GM19035 (cell line): ENCODE results near the gene AIRE.

Source experiments
- ATAC-seq: cut with Tn5 transposase; IDR thresholded peaks from one replicate; pipeline ENCODE4 v1.9.1; 2021; ENCODE audit not compliant: unreplicated experiment

AIRE gene

DNA sequence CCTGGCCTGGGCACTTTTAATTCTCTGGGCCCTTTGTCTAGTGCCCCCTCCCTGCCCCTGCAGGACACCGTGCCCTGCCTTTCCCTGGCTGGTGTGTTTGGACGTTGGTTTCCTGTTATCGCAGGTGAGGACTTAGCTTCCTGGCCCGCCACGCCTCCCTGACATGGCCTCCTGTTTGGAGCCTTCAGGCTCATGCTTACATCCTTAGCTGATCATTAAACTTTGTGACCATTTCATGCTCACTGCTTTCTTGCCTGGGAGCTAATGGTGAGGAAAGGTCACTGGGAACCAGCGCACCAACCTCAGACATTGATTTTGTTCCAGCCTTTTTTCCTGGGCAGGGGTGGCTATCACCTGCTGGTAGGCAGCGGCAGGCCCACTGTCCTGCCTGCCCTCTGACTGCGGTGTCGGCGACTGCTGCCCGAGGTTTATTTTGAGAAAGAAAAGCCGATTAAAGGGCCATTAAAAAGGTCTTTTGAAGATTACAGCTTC, 17.9 kb downstream of the AIRE start:
- no peak for ATAC-seq

DNA sequence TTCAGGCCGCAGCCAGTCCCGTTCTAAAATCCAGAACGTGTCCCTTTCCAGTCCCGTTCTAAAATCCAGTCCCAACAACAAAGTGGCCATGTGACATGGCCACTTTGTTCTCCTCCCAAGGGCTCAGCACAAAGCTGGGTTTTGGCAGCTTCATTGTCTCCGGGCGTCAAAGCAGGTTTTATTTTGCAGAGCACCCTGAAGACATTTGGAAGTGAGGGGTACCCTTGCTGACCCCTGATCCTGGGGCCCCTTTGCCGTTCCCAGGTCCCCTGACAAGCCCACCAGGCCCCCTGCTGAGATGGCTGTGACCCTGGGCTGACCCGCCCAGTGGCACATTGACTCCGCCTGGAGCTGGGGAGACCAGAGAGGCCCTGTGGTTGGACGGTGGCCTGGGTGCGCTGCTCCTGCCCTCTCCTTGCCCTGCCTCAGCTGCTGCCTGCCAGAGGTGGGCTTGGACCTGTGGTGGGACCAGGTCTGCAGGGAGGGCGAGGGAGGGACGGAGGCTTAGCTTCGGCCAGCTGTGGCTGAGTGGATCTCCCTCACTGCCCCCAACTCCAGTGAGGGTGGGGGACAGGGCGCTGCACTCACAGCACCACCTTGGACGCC, 18.4 kb downstream of the AIRE start:
- no peak for ATAC-seq

DNA sequence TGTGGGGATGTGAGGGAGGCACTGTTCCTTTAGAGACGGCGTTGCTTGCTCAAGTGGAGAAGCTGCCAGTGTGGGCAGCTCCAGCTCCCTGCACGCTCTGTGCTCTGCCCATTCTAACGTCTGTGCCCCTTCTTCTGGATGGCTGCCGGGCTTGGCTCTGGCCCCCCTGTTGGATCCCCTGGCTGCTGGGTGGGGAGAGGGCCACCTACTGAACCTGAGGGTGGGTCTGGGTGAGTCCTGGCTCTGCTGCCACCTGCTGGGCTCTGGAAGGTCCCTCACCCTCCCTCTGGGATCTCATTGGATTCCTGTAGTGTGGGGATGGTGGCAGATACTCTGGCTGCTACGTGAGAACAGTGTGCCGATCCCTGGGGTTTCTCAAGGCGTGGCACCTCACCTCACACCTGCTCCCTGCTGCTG, 19.2 kb downstream of the AIRE start:
- ATAC-seq: no peak

DNA sequence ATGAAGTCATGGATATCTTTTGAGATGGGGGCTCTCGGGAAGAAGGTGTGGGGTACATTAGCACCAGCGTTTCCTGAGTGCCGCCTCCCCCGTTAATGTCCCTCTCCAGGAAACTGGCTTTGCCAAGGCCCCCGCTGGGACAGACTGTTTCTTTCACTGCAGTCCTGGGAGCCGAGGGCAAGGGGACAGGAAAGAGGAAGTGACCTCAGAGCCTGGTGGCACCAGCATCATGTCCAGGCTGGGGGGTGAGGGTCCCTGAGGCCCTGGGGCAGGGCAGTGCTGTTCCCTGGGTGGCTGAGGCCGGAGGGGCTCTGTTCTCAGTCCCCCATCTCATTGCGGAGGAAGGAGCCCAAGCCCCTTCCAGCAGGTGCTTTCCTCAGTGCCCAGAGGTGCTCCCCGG, 20.0 kb downstream of the AIRE start:
- no peak for ATAC-seq

DNA sequence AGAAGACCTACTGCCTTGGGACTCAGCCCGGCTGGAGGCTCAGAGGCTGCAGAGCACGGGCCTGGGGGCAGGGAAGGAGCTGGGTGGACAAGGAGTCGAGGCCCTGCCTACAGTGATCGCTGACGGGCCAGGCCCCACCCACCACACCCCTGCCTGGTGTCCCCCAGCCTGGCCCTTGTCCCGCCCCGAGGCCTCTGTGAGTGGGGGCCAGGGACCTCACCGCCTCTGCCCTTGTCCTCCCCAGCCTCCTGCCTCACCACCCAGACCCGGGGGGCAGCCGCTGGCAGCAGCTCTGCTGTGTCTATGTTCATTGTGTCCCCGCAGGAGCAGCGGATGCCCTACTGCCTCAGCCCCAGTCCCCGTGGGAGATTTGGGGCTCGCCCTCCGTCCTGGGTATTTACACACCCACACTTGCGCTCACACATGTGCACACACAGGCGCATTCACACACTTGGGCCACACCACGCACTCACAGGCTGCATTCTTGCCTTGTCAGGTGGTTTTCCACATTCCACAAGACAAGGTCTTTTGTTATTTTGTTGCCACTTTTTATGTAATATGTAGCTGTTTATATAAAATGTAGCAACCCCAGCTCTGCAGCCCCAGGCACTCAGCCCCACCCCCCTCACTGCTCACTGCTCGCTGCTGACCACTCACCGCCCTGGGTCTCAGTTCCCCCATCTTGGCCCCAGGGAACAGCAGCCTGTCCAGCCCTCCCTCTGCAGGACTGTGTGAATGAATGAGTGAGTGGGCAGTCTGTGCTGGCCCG, 21.4 kb downstream of the AIRE start:
- no peak for ATAC-seq

DNA sequence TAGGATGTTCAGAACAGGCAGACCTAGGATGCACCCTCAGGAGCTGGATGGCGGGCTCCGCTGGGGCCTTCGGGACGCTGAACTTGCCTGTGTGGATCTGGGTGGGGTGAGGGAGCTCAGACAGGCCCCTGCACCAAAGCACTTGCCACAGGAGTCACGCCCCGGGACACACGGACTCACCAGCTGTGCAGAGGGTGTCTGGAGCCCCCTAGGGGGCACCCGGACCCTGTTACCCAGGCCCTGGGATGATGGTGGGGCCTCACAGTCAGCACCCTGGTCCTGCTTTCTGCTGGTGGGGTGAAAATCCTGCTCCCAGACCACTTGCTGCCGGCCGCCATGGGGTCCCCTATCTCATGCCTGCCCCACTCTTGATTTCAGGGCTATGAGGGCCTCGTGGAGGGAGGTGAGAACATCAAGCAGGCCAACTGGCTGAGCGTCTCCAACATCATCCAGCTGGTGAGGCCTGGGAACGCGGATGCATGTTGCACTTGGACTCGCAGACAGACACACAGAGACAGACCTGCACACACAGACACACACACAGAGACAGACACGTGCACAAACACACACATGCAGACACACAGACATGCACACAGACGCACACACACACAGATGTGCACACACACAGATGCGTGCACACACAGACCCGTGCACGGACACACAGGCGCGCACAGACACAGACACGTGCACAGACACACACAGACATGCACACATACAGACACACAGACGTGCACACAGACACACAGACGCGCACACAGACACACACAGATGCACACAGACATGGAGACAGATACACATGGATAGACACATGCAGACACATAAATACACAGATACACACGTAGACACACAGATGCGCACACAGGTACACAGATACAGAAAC, 25.2 kb downstream of the AIRE start:
- ATAC-seq: no peak

DNA sequence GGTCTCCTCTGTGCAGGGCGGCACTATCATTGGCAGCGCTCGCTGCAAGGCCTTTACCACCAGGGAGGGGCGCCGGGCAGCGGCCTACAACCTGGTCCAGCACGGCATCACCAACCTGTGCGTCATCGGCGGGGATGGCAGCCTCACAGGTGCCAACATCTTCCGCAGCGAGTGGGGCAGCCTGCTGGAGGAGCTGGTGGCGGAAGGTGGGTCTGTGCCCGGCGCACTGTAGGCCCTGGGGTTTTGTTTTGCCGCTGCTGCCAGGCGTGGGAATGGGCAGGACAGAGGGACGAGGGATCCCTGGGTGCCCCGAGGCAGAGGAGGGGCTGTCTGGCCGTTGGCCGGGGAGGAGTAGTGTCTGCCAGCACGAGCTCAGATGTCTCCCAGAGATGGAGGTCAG, 26.4 kb downstream of the AIRE start:
- ATAC-seq: no peak

DNA sequence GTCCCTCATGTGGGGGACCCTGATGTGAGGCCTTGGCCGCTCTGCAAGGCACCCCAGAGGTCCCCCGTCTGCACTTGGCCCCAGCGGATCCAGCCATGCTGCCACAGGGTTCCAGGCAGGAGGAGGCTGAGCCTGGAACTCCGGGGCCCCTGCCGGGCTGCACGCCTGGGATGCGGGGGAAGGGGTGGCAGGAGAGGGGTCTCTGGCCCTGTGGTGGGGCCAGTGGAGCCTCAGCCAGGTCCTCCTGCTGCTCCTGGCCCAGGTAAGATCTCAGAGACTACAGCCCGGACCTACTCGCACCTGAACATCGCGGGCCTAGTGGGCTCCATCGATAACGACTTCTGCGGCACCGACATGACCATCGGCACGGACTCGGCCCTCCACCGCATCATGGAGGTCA, 27.0 kb downstream of the AIRE start:
- no peak for ATAC-seq

DNA sequence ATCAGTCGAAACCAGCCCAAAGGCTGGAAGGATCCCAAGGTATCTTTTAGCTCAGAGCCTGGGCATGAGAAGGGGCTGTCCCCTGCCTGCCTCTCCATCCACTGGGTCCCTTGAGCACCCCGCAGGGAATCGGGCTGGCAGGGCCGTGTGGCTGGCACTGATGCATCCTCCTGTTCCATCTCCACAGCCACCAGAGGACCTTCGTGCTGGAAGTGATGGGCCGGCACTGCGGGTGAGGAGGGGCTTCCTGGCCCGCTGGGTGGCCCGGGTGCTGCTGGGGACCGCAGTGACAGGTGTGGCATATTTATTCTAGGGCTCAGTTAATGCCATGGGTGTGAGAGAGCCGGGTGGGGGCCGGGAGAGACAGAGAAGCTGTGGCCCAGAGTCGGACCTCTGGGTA, 27.8 kb downstream of the AIRE start:
- ATAC-seq: no peak

DNA sequence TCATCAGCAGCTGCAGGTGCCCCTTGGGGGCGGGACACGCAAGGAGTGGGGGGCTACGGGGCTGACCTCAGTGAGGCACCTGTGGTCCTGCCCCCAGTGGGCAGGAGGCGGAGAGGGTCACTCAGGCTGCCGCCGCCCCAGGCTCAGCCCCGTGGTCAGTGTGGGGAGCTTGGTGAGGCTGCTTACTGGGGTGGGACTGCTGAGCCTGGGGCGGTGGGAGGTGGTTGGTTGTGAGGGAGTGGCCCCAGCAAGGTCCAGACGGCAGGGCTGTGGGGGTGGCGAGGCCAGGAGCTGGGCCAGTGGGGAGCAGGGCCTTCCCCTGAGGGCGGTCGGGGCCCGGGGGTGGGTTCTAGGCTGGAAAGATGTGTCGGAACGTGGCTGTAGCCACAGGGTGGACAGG, 28.5 kb downstream of the AIRE start:
- ATAC-seq: no peak

DNA sequence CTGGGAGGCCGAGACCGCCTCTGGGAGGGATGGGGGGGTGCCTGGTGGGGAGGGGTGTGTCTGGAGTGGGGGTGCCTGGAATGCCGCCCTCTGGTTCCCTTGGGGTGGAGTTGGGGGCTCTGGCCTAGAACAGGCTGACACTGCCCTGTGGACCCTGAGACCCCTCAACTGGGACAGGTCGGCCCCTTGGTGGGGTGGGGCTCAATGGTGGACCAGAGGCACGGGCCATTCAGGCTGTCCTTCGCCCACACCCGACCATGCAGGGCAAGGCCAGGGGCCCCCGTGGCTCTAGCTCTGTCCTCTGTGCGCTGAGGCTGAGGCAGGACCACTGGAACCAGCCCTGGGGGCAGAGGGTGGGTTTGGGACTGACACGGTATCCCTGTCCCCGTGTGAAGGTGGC, 28.9 kb downstream of the AIRE start:
- no peak for ATAC-seq

DNA sequence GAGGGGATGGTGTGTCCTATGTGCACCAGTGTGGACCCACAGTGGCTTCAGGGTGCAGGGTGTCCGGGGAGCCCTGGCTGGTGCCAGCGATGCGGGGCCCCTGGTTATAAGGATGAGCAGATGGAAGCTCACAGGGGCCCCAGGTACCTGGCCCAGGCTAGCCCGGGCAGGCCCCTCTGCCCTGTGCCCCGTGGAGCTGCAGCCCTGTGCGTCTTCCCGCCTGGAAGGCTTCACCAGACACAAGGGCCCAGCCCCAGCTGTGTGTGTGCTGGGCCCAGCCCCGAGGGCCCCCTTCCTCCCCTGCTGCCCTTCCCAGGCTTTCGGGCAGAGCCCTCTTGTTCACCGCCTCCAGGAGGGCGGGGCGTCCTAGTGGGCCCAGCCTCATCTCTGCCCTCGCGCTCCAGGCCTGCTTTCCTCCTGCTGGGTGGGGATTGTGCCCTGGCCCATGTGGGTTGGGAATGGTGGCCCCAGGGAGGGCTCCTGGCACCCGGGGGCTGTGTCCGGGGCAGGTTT, 30.1 kb downstream of the AIRE start:
- ATAC-seq: no peak

DNA sequence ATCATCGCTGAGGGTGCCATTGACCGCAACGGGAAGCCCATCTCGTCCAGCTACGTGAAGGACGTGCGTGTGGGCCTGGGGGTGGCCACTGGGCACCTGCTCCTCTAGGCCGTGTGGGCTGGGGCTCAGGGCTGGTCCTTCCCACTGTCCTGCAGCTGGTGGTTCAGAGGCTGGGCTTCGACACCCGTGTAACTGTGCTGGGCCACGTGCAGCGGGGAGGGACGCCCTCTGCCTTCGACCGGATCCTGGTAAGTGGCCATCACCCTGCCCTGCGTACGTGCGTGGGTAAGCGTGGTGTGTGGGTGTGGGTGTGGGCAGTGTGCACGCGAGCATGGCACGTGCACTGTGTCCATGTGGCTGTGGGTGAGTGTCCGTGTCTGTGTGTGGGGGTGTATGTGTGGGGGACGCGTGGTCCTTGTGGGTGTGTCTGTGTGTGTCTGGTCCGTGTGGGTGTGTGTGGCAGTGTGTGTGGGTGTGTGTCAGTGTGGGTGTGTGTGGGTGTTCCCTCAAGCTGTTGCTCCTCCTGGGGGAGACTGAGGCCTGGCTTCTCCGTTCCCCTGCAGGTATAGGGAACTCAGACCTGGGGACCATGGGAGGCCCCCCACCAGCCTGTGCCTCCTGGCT, 30.7 kb downstream of the AIRE start:
- ATAC-seq: no peak

DNA sequence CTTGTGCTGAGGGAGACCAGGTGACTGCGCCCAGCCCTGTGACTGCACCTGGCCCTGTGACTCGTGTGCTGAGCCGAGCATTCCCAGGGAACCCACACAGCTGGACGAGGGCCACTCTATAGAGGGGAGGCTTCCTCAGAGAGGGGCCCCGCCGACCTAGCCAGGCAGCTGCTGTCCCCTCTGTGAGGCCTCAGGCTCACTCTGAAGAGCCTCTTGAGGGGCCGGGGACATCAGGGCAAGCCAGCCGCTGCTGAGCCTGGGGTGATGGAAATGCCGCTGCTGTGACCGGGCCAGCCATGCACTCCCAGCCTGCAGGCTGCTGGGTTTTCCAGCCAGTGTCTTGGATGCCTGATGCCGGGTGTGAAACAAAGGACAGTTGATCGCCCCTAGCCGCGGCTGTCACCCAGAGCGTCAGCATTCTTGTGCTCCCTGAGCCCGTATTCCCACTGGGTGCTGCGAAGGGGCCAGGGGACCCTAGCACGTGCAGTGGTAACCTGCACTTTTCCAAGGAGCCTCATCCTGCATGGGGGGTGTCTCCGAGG, 31.6 kb downstream of the AIRE start:
- no peak for ATAC-seq

DNA sequence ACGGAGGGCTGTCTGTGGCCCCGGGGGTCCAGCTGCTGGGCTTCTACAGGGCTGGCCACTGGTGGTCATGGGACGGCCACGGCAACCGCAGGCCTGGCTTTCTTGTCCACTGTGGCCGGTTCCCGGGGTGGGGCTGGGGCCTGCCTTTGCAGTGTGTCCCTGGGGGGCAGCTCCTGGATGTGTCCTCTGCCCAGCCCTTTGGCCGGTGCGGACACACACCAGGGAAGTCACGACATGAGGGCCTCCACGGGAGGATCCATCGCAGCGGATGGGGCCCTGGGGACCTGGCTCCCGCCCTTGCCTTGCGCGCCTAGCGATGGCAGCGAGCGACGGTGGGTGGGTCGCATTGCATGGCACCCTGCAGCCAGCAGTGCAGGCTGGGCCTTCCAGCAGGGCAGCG, 32.2 kb downstream of the AIRE start:
- no peak for ATAC-seq

DNA sequence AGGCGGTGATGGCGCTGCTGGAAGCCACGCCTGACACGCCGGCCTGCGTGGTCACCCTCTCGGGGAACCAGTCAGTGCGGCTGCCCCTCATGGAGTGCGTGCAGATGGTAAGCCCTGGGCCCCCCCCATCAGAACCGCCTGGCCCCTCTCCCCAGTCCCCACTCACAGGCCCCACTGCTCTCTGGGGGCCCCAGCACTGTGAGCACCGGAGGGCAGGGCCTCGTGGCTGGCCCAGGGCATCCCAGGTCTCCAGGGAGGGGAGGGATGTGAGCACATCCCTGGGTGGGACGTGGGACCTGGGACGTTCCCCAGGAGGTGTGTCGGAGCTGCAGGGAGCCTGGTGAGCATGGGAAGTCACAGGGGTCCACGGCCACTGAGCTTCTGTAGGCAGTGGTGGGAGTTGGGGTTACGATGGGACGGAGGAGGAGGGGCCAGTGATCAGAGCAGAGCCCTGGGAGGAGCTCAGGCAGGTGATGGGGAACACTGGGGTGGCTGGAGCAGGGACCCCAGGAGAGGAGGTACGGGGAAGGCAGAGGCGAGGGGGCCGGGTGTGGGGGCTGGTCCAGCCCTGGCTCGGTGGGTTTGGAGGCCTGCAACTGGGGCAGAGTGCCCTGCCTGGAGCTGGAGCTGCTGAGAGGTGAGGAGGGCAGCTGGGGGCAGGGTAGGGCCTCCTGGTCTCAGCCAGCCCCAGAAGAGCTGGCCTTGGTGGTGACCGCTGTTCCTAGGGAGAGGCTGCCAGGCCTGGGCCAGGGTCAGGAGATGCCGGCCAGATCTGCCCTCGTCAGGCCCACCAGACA, 33.0 kb downstream of the AIRE start:
- ATAC-seq: no peak

DNA sequence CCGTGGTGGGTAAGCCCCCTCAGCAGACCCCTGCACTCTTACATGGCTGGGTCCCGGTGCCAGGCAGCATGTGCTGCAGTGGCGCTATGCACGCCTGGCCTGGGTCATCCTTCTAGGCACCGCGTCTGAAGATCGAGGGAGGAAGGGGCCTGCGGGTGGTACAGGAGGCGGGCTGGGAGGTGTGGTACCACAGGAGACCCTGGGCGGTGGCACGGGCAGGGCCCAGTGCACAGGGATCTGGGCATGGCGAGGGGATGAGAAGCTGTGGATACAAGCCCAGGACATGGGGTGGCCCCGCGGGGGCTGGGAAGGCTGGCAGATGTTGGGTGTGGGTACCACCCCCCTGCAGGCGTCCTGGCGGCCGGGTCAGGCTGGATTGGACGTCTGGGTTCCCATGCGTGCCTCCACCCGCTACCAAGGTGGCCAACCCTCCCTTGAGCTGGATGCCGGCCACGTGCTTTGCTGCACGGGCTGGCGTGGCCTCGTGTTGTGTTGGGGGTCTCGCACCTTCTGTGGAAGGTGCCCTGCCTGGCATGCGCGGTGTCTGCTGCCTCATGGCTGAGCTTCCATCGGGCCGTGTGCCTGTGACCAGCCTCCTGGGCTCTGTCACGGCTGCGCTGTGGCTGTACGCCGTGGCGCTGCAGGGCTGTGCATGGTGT, 33.9 kb downstream of the AIRE start:
- ATAC-seq: no peak

DNA sequence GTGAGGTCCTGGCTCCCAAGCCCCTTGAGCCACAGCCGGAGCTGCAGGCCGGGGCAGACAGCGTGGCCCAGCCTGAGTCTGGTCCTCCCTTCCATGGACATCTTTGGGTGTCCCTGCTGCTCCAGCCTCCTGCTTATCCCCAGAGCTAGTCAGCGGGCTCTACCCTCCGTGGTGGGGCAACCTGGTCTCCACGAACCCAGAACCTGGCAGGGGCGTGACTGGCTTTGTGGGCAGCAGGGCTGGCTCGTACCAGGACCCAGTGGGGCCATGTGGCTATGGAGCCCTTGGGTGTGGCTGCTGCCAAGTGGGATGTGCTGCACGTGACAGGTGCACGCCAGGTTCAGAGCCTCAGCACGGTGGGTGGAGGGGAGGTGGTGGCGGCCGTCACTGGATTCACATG, 35.2 kb downstream of the AIRE start:
- no peak for ATAC-seq

DNA sequence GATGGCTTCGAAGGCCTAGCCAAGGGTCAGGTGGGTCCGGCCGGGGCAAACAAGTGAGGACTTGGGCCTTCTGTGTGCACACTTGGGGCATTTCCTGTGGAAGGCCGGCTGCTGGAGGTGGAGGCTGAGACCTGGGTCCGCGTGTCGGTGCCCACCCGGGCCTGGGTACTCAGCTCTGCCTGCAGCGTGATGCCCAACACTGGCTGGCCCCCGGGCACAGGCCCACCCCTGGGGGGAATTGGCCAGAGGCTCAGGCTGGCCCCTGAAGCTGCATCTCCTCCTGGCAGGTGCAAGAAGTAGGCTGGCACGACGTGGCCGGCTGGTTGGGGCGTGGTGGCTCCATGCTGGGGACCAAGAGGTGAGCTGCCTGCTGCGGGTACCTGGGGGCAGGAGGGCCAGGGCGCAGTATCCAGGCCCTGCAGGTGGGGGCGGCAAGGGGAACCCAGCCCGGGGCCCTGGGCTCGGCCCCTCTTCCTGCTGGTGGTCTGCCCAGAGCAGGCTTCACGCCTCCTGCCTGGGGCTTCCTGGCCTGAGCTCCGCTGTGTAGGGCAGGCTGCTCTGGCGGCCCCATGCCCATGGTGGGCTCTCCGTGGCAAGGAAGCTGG, 36.3 kb downstream of the AIRE start:
- ATAC-seq: no peak
